ENCODE data around the gene MIPEP.

Gene MIPEP

DNA sequence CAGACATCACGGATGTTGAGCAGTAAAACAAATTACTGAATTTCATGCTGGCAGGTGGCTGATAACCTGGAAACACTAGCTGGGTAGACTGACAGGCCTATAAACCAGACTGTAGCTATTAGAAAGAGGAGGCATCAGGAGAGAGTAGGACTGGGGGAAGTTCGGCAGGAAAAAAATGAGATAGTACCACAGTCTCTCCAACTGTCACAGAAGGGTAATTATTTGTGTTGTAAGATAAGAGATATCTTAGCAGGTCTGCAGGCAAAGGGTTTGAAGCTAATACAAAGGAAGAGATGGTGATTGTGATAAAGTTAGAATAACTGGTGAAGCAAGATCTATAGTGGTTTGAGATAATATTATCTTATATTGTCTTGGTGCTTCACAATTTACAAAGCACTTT lies 41.7 kb downstream of the MIPEP start:
- TF ChIP-seq, protein P1, sequence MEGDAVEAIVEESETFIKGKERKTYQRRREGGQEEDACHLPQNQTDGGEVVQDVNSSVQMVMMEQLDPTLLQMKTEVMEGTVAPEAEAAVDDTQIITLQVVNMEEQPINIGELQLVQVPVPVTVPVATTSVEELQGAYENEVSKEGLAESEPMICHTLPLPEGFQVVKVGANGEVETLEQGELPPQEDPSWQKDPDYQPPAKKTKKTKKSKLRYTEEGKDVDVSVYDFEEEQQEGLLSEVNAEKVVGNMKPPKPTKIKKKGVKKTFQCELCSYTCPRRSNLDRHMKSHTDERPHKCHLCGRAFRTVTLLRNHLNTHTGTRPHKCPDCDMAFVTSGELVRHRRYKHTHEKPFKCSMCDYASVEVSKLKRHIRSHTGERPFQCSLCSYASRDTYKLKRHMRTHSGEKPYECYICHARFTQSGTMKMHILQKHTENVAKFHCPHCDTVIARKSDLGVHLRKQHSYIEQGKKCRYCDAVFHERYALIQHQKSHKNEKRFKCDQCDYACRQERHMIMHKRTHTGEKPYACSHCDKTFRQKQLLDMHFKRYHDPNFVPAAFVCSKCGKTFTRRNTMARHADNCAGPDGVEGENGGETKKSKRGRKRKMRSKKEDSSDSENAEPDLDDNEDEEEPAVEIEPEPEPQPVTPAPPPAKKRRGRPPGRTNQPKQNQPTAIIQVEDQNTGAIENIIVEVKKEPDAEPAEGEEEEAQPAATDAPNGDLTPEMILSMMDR (IDR thresholded peaks at IDR 0.05; ENCODE audit: low read depth, low read length): no peak
- TF ChIP-seq POLR2A (IDR thresholded peaks at IDR 0.05; ENCODE audit: extremely low read depth, insufficient read length) (no peak), MYC (IDR thresholded peaks at IDR 0.05; ENCODE audit: low read depth, low read length) (no peak)
- TF ChIP-seq, protein P2, sequence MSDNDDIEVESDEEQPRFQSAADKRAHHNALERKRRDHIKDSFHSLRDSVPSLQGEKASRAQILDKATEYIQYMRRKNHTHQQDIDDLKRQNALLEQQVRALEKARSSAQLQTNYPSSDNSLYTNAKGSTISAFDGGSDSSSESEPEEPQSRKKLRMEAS (IDR thresholded peaks at IDR 0.05; ENCODE audit: low read depth, low read length): no peak
- H3K4me3 ChIP-seq (ENCODE audit: low read depth, low read length): no peak overlapping the region
- no peak for DNase-seq (ENCODE audit: low read depth)

DNA sequence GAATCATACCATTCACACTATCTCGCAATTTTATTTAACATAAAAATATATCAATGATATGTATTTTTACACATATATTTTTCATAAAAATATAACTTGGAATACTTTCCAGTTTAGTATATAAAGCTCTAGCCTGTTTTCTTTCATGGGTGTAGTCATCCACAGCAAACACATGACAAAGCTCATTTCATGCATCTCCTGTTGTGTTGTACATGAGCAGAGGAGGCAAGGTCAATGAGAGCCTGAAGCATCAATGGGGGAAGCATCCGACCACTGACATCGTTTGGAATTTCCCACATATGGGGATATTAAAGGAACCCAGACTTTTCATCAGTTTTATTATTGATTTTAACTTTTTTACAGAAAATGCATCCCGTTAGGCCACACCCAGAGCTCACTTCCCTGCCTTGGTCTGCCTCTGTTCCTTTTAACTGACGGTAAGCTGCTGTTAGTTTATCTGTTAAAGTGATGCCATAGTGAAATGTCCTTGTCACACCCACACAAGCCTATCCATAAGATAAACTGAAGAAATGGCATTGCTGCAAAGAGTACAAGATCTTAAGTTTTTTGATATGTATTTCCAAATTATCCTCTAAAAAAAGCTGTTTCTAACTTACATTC lies 44.0 kb downstream of the MIPEP start:
- no peak for DNase-seq (ENCODE audit: low read depth)
- TF ChIP-seq, protein P1 (IDR thresholded peaks at IDR 0.05; ENCODE audit: low read depth, low read length): no peak
- TF ChIP-seq, protein P2 (IDR thresholded peaks at IDR 0.05; ENCODE audit: low read depth, low read length): no peak
- TF ChIP-seq POLR2A (IDR thresholded peaks at IDR 0.05; ENCODE audit: extremely low read depth, insufficient read length): no peak
- no peak for TF ChIP-seq MYC (IDR thresholded peaks at IDR 0.05; ENCODE audit: low read depth, low read length)
- H3K4me3 ChIP-seq (ENCODE audit: low read depth, low read length): no peak overlapping the region

DNA sequence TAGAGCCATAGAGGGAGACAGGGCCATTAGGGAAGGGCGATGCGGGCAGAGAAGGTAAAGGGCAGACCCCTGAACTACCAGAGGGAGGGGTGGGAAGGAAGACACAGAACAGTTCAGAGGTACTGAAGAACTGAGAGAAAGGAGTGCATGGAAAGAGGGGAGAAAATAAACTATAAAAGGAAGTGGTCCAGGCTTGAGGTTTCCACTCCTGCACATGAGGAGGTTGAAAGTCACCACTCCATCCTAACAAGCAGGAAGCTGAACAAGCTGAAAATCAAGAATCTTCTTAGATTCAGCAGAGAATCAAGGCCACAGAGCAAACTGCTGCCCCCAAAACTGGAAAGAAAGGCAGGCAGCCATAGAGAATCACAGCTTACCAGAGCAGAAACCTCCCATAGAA lies 45.1 kb downstream of the MIPEP start:
- TF ChIP-seq POLR2A (IDR thresholded peaks at IDR 0.05; ENCODE audit: extremely low read depth, insufficient read length) (no peak), MYC (IDR thresholded peaks at IDR 0.05; ENCODE audit: low read depth, low read length) (no peak)
- TF ChIP-seq, protein P1 (IDR thresholded peaks at IDR 0.05; ENCODE audit: low read depth, low read length): no peak
- TF ChIP-seq, protein P2 (IDR thresholded peaks at IDR 0.05; ENCODE audit: low read depth, low read length): no peak
- DNase-seq (ENCODE audit: low read depth): no peak
- no peak overlapping the region for H3K4me3 ChIP-seq (ENCODE audit: low read depth, low read length)

DNA sequence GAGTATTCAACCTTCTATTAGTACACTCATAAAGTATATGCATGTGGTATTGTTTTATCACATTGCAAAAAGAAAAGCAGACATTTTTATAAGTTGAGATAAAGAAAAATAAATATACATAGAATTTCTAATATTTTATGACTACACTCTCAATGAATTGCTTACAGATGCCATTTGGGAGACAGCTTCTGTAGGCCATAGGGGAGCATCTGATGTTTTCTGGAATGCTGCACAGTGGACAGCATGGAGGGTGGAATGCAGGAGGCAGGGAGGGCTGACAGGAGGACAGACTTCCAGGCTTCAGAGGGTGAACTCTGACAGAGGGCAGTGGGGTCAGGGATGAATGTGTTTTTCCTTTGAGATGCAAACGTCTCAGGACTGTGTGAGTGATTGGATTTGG lies 45.8 kb downstream of the MIPEP start:
- TF ChIP-seq MYC (IDR thresholded peaks at IDR 0.05; ENCODE audit: low read depth, low read length): no peak
- TF ChIP-seq, protein P2 (IDR thresholded peaks at IDR 0.05; ENCODE audit: low read depth, low read length): no peak
- TF ChIP-seq, protein P1 (IDR thresholded peaks at IDR 0.05; ENCODE audit: low read depth, low read length): no peak
- no peak for TF ChIP-seq POLR2A (IDR thresholded peaks at IDR 0.05; ENCODE audit: extremely low read depth, insufficient read length)
- no peak for DNase-seq (ENCODE audit: low read depth)
- H3K4me3 ChIP-seq (ENCODE audit: low read depth, low read length): no peak overlapping the region

DNA sequence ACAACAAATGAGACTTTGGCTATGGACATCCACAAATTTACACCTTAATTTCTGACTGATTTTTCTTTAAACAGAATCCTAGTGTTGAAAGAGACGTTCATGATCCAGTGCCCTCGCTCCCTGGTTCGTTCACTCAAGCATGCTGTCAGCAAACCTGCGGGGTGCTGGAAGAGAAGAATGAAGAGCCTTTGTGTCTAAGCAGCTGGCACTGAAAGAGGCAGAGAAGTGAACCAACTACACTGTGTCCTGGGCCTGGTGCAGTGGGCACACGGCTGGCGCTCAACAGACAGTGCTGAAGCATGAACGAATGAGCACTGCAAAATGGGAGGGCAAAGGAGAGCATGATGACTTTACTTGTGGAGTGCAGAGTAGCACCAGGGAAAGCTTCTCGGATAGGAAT lies 46.8 kb downstream of the MIPEP start:
- TF ChIP-seq, protein P1 (IDR thresholded peaks at IDR 0.05; ENCODE audit: low read depth, low read length): no peak
- no peak for TF ChIP-seq MYC (IDR thresholded peaks at IDR 0.05; ENCODE audit: low read depth, low read length)
- TF ChIP-seq, protein P2 (IDR thresholded peaks at IDR 0.05; ENCODE audit: low read depth, low read length): no peak
- TF ChIP-seq POLR2A (IDR thresholded peaks at IDR 0.05; ENCODE audit: extremely low read depth, insufficient read length): no peak
- DNase-seq (ENCODE audit: low read depth): no peak
- H3K4me3 ChIP-seq (ENCODE audit: low read depth, low read length): no peak overlapping the region
